ENCODE data around the gene PRM1. TPM values are rescaled to one million over a fixed set of nuclear protein-coding genes. Genes with fewer than 3 reads are reported as not detected.

PRM1 gene
- total and polyA plus RNA-seq, 2 of the 8 experiments (the other 6 are each of a cell fraction or from before 2014, with no cell fraction given), result 0.54 to 0.82 TPM

DNA sequence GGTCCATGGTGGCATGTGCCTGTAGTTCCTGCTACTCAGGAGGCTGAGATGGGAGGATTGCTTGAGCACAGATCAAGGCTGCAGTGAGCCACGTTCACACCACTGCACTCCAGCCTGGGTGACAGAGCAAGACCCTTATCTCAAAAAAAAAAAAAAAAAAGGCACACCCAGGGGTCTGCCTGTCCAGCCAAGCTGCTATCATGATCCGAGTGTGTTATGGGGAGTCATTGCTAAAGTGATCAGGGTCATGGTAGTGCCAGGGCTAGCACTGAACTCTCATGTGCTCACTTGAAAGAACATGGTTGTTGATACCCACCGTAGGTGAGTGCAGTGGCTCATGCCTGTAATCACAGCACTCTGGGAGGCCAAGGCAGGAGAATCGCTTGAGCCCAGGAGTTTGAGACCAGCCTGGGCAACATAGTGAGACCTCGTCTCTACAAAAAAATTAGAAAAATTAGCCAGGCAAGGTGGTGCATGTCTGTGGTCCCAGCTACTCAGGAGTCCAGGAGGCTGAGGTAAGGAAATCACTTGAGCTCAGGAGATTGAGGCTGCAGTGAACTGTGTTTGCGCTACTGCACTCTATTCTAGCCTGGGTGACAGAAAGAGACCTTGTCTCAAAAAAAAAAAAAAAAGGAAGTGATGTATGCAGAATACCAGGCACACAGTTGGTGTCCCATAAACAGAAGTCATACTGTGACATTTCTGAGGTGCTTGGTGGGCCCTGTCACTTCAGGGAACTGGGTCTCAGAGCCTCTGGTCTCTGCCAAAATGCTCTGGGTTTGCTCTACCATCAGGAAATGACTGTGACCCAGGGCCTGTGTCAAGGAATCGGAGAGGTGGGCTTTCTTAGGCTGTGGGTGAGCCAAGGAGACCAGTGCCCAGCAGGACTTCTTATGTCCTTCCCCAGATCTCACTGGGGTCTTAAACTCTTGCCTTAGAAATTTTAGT, 2.2 kb downstream of the PRM1 start (continued):
- TF ChIP-seq CTCF (IDR thresholded peaks at IDR 0.05; ENCODE audit: control extremely low read depth in 1 of 3, insufficient read depth in 1 of 3, low read depth in 1 of 3, low read length in 3 of 3) (no peak), BRCA1 (IDR thresholded peaks at IDR 0.05; ENCODE audit: low read depth, low read length) (no peak), SAP30 (IDR thresholded peaks at IDR 0.05; ENCODE audit: insufficient read depth, insufficient replicate concordance, low read length) (no peak), BACH1 (IDR thresholded peaks at IDR 0.05; ENCODE audit: low read length) (no peak)

Measured in H1 (cell line).